HG02884 (cell line): ENCODE data around the gene PLA2G2A.
"Not testable (repeated sequence)": the region's sequence is repeated elsewhere in the genome, so short reads cannot be mapped to it uniquely, and the experiment has no call there.

ENCODE experiments used
- ATAC-seq: cut with Tn5 transposase; IDR thresholded peaks from one replicate; pipeline ENCODE4 v1.9.1; 2021; ENCODE audit warnings: mild to moderate bottlenecking, moderate library complexity; ENCODE audit not compliant: unreplicated experiment

The PLA2G2A gene

GRCh38 chr1:19934336-19934735 lies 45.1 kb downstream of the PLA2G2A start:
- ATAC-seq = no peak

GRCh38 chr1:19932866-19933265 lies 46.6 kb downstream of the PLA2G2A start:
- ATAC-seq = no peak

- ATAC-seq = not testable (repeated sequence)
Observed at GRCh38 chr1:19927130-19927421, 52.3 kb downstream of the PLA2G2A start.

- ATAC-seq = no peak
Observed at GRCh38 chr1:19926296-19927129, 52.9 kb downstream of the PLA2G2A start.
